HCT116 (cell line): ENCODE results near the gene ARL11. TPM values are rescaled to one million over a fixed set of nuclear protein-coding genes. Genes with fewer than 3 reads are reported as not detected.

Source experiments
- ATAC-seq: fragments of 200-7000 bp; cut with Tn5 transposase; 2 replicates; pipeline ENCODE4 v1.9.1; 2020; ENCODE audit warnings: mild to moderate bottlenecking, moderate library complexity
- BruUV-seq: library from RNA; stranded (reverse); fragments of 400-500 nt; replicated peaks from 2 replicates; lab custom pipeline; 2021; lab: Mats Ljungman, UMichigan
- CTCF ChIA-PET: fragments of 300-600 bp; sonication (Branson Sonifier 250); formaldehyde crosslinking; loops from one replicate; lab custom pipeline; 2021; ENCODE audit warnings: antibody characterized with exemption; lab: Charles Lee
- POLR2A ChIA-PET: fragments of 300-600, 350-600 bp; sonication (Branson Sonifier 250); formaldehyde crosslinking; loops from one replicate; lab custom pipeline; 2021; ENCODE audit warnings: antibody characterized with exemption; lab: Charles Lee
- RAD21 ChIA-PET, 2 experiments: fragments of 300-600 bp; sonication (Branson Sonifier 250); formaldehyde crosslinking; loops; one replicate each; lab custom pipeline; 2023; ENCODE audit warnings: low total read pairs in 2 of 2; ENCODE audit not compliant: uncharacterized antibody in 2 of 2, unreplicated experiment in 2 of 2, low non-redundant PET in 1 of 2; lab: Charles Lee
- DNase-seq: peaks from one replicate; pipeline ENCODE4 v3.0.0-alpha.2; 2010; ENCODE audit warnings: low read depth, low spot score
- H2AFZ ChIP-seq: fragments of 200-600 bp; shearing (Covaris generic), sonication (generic); 2 replicates; pipeline ENCODE4 v1.6.1; 2017; ENCODE audit warnings: low read depth, mixed run types, mixed read lengths, antibody characterized with exemption, low read length; ENCODE audit not compliant: poor library complexity, severe bottlenecking
- H3K27ac ChIP-seq: 2 replicates; pipeline ENCODE4 v1.5.1; 2012; ENCODE audit warnings: low read depth, low read length
- H3K27me3 ChIP-seq: fragments of 200-600 bp; sonication (generic); 2 replicates; pipeline ENCODE4 v1.6.1; 2016; ENCODE audit warnings: mixed run types, low read length, mixed read lengths; ENCODE audit not compliant: insufficient read depth
- H3K36me3 ChIP-seq, 2 experiments: fragments of 200-500 bp in 1 of 2; fragments of 200-600 bp in 1 of 2; sonication (Bioruptor generic) in 1 of 2; sonication (generic) in 1 of 2; 2 replicates each; pipeline versions ENCODE4 v1.5.1 to v1.6.1; 2014 to 2016; ENCODE audit warnings: low read length in 2 of 2, inconsistent platforms in 1 of 2, mixed read lengths in 1 of 2, mixed run types in 1 of 2; ENCODE audit not compliant: insufficient read depth in 2 of 2, control insufficient read depth in 1 of 2
- H3K4me1 ChIP-seq, 2 experiments: fragments of 200-600 bp in 1 of 2; sonication (generic) in 1 of 2; 2 replicates each; pipeline versions ENCODE4 v1.5.1 to v1.6.1; 2012 to 2017; ENCODE audit warnings: low read length in 2 of 2, inconsistent platforms in 1 of 2, mild to moderate bottlenecking in 1 of 2, mixed read lengths in 1 of 2, mixed run types in 1 of 2, moderate library complexity in 1 of 2; ENCODE audit not compliant: insufficient read depth in 2 of 2, control insufficient read depth in 1 of 2
- H3K4me2 ChIP-seq: fragments of 200-600 bp; sonication (generic); 2 replicates; pipeline ENCODE4 v1.6.1; 2017; ENCODE audit warnings: mixed run types, low read length, mixed read lengths
- H3K4me3 ChIP-seq, 2 experiments: fragments of 200-600 bp in 1 of 2; sonication (generic) in 1 of 2; replicated peaks in 1 of 2; 2 replicates each; pipeline ENCODE4 v1.5.1; 2011 to 2016; ENCODE audit warnings: low read length in 2 of 2, control low read depth in 1 of 2, low read depth in 1 of 2, mild to moderate bottlenecking in 1 of 2, mixed read lengths in 1 of 2, mixed run types in 1 of 2
- H3K79me2 ChIP-seq: fragments of 200-600 bp; sonication (generic); 2 replicates; pipeline ENCODE4 v1.6.1; 2017; ENCODE audit warnings: mild to moderate bottlenecking, mixed run types, low read length, moderate library complexity, mixed read lengths; ENCODE audit not compliant: insufficient read depth
- H3K9ac ChIP-seq: fragments of 200-600 bp; sonication (generic); 2 replicates; pipeline ENCODE4 v1.6.1; 2016; ENCODE audit warnings: low read length, mixed read lengths
- H3K9me2 ChIP-seq: fragments of 200-600 bp; sonication (generic), shearing (Covaris generic); 2 replicates; pipeline ENCODE4 v1.6.1; 2017; ENCODE audit warnings: mixed run types, mild to moderate bottlenecking, moderate library complexity; ENCODE audit not compliant: insufficient read depth
- H3K9me3 ChIP-seq, 2 experiments: fragments of 200-500 bp in 1 of 2; fragments of 200-600 bp in 1 of 2; sonication (Bioruptor generic) in 1 of 2; sonication (generic) in 1 of 2; 2 replicates each; pipeline ENCODE4 v1.6.1; 2014 to 2017; ENCODE audit warnings: low read length in 2 of 2, mixed read lengths in 2 of 2, inconsistent platforms in 1 of 2, low read depth in 1 of 2, mild to moderate bottlenecking in 1 of 2, mixed run types in 1 of 2, moderate library complexity in 1 of 2; ENCODE audit not compliant: control insufficient read depth in 1 of 2, insufficient read depth in 1 of 2
- H4K20me1 ChIP-seq: fragments of 200-600 bp; sonication (generic), shearing (Covaris generic); 2 replicates; pipeline ENCODE4 v1.6.1; 2017; ENCODE audit warnings: mixed run types, mild to moderate bottlenecking, moderate library complexity; ENCODE audit not compliant: insufficient read depth
- CBX3 ChIP-seq: IDR thresholded peaks from 2 replicates; pipeline ENCODE4 v1.6.1; 2012; ENCODE audit warnings: low read depth
- CEBPB ChIP-seq: IDR thresholded peaks from 2 replicates; pipeline ENCODE4 v1.6.1; 2012; ENCODE audit warnings: low read depth
- EZH2phosphoT487 ChIP-seq: fragments of 200-600 bp; IDR thresholded peaks from 2 replicates; pipeline ENCODE4 v1.6.1; 2018; ENCODE audit warnings: antibody characterized with exemption, borderline replicate concordance
- JUND ChIP-seq: IDR thresholded peaks from 2 replicates; pipeline ENCODE4 v1.6.1; 2012
- POLR2A ChIP-seq: IDR thresholded peaks from 2 replicates; pipeline ENCODE4 v1.7.0; 2011; ENCODE audit warnings: borderline replicate concordance; ENCODE audit not compliant: insufficient read depth, insufficient read length; ENCODE audit errors: extremely low read depth
- POLR2AphosphoS5 ChIP-seq: IDR thresholded peaks from 2 replicates; pipeline ENCODE4 v1.6.1; 2011; ENCODE audit warnings: mild to moderate bottlenecking, low read depth, low read length, moderate library complexity
- RAD21 ChIP-seq: IDR thresholded peaks from 2 replicates; pipeline ENCODE4 v1.6.1; 2012; ENCODE audit warnings: low read depth, mild to moderate bottlenecking
- SP1 ChIP-seq: IDR thresholded peaks from 2 replicates; pipeline ENCODE4 v1.6.1; 2012; ENCODE audit warnings: low read depth
- TCF7L2 ChIP-seq: IDR thresholded peaks from 2 replicates; pipeline ENCODE4 v1.7.0; 2011; ENCODE audit warnings: borderline replicate concordance, inconsistent platforms; ENCODE audit not compliant: insufficient read depth, insufficient read length; ENCODE audit errors: extremely low read depth
- YY1 ChIP-seq: IDR thresholded peaks from 2 replicates; pipeline ENCODE4 v1.6.1; 2011; ENCODE audit warnings: low read length, low read depth, moderate library complexity, mild to moderate bottlenecking; ENCODE audit not compliant: insufficient replicate concordance; ENCODE audit errors: extremely low read depth
- ZFX ChIP-seq: fragments of 450-650 bp; IDR thresholded peaks from 2 replicates; pipeline ENCODE4 v1.6.1; 2017
- intact Hi-C: fragments of 100-400 bp; cut with micrococcal nuclease; formaldehyde crosslinking; loops from 2 replicates; pipeline ENCODE4 v1.10.0; 2022
- total RNA-seq: library from RNA; stranded (reverse); gene quantifications from one replicate; pipeline ENCODE4 v1.2.1, GENCODE V29; 2021; ENCODE audit not compliant: unreplicated experiment
- TF ChIP-seq, protein P1 (sequence below), 3 experiments: fragments of 200-600 bp in 1 of 3; sonication (generic) in 1 of 3; IDR thresholded peaks in 2 of 3; conservative IDR thresholded peaks in 1 of 3; 2 replicates each; pipeline ENCODE4 v1.5.1; 2012 to 2017; ENCODE audit warnings: low read depth in 2 of 3, low read length in 2 of 3, antibody characterized with exemption in 1 of 3, borderline replicate concordance in 1 of 3, control low read depth in 1 of 3, mild to moderate bottlenecking in 1 of 3, mixed read lengths in 1 of 3, mixed run types in 1 of 3, moderate library complexity in 1 of 3; ENCODE audit not compliant: insufficient read depth in 1 of 3
- TF ChIP-seq, protein P2 (sequence below): IDR thresholded peaks from 2 replicates; pipeline ENCODE4 v1.6.1; 2012
- TF ChIP-seq, protein P3 (sequence below): IDR thresholded peaks from 2 replicates; pipeline ENCODE4 v1.6.1; 2012

Gene ARL11
- total RNA-seq, 1 experiment from 2014 or later, result not detected

DNA sequence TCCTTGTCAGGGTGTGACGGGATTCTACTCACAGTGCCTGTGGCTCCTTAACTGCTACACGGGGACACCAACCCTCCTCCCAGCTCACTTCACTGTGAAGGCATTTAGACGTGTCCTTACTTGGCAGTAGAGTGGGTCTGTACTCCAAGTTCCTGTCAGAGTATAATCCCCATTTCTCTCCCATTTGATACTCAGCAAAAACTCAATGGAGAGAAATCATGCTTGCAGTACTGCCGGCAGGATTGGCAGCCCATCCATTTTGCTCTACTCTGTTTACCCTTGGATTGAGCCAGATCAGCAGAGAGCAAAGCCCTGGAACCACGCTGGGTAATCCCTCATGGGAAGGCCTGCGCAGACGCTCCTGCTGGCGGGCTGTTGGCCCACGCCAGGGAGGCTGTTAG lies 28.9 kb downstream of the ARL11 start:
- Histone ChIP-seq H3K9me3 (no peaks in the 10 kb centered on the region), H4K20me1 (no peaks in the 10 kb centered on the region), H3K9me2 (no peaks in the 10 kb centered on the region), H3K4me2 (no peak overlapping the region), H3K9ac (no peak overlapping the region), H3K79me2 (no peaks in the 10 kb centered on the region), H3K27ac (no peak overlapping the region), H3K4me3 (no peak overlapping the region), H3K27me3 (no peaks in the 10 kb centered on the region), H2AFZ (no peak overlapping the region), H3K36me3 (peaks cover under 1 to 10% of the 10 kb centered on the region in 2 experiments; a peak in 1 of 4 replicates), H3K4me1 (no peaks in the 10 kb centered on the region)
- intact Hi-C loops, result no loop called here
- no peak for ATAC-seq
- CTCF ChIA-PET, result no interaction called here
- no TSS peak for BruUV-seq
- TF ChIP-seq, protein P1, sequence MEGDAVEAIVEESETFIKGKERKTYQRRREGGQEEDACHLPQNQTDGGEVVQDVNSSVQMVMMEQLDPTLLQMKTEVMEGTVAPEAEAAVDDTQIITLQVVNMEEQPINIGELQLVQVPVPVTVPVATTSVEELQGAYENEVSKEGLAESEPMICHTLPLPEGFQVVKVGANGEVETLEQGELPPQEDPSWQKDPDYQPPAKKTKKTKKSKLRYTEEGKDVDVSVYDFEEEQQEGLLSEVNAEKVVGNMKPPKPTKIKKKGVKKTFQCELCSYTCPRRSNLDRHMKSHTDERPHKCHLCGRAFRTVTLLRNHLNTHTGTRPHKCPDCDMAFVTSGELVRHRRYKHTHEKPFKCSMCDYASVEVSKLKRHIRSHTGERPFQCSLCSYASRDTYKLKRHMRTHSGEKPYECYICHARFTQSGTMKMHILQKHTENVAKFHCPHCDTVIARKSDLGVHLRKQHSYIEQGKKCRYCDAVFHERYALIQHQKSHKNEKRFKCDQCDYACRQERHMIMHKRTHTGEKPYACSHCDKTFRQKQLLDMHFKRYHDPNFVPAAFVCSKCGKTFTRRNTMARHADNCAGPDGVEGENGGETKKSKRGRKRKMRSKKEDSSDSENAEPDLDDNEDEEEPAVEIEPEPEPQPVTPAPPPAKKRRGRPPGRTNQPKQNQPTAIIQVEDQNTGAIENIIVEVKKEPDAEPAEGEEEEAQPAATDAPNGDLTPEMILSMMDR (IDR thresholded peaks at IDR 0.05 in 2 of 3, conservative IDR thresholded peaks at IDR 0.05 in 1 of 3; ENCODE audit: borderline replicate concordance in 1 of 3, insufficient read depth in 1 of 3, low read depth in 2 of 3, low read length in 2 of 3), result no peak
- no peak for TF ChIP-seq CEBPB
- no peak for TF ChIP-seq JUND
- TF ChIP-seq EZH2phosphoT487, result no peak
- POLR2A ChIA-PET, result no interaction called here
- RAD21 ChIA-PET, result no interaction called here
- DNase-seq, result no peak

DNA sequence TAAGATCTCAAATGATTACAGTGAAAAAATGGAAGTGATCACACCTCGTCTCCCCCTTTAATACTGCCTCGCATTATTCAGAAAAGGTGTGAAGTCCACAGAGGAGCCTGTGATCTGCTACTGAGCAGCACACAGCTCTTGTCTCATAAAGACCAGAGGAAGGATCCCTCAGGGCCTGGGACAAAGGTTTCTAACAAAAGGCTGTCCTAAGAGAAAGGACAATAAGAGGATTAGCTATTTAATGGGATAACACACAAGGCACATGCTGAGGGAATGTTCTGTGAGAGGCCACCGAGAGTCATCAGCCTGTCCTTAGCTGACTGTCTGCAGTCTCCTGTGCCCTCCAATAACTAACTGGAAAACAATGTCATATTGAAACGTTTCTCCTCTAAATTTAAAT lies 36.3 kb downstream of the ARL11 start:
- intact Hi-C loops, result loop anchor here (10.0 kb wide), 1 partner anchor 1140 kb away; no protein-coding TSS in a partner anchor
- Histone ChIP-seq H3K9me3 (no peaks in the 10 kb centered on the region), H3K9ac (no peak overlapping the region)
- ATAC-seq, result no peak
- TF ChIP-seq, protein P2, sequence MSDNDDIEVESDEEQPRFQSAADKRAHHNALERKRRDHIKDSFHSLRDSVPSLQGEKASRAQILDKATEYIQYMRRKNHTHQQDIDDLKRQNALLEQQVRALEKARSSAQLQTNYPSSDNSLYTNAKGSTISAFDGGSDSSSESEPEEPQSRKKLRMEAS, result no peak
- TF ChIP-seq, protein P1 (IDR thresholded peaks at IDR 0.05 in 2 of 3, conservative IDR thresholded peaks at IDR 0.05 in 1 of 3; ENCODE audit: borderline replicate concordance in 1 of 3, insufficient read depth in 1 of 3, low read depth in 2 of 3, low read length in 2 of 3), result no peak
- TF ChIP-seq CEBPB (no peak), RAD21 (no peak), ZFX (no peak), CBX3 (no peak), TCF7L2 (no peak), POLR2AphosphoS5 (no peak), POLR2A (no peak), YY1 (no peak), SP1 (no peak)
- TF ChIP-seq, protein P3, sequence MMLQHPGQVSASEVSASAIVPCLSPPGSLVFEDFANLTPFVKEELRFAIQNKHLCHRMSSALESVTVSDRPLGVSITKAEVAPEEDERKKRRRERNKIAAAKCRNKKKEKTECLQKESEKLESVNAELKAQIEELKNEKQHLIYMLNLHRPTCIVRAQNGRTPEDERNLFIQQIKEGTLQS, result no peak
- TF ChIP-seq, all 23 proteins: peak for 0
- H2AFZ ChIP-seq, result no peak overlapping the region
- peaks cover 0 to 3% of the 10 kb centered on the region in 2 experiments; a peak in 1 of 4 replicates for H3K4me1 ChIP-seq
- no TSS peak for BruUV-seq
- no peak overlapping the region for H3K27ac ChIP-seq
- CTCF ChIA-PET, result no interaction called here
- peaks cover 9% of the 10 kb centered on the region; the same call in 1 of the 2 replicates for H3K79me2 ChIP-seq
- no peak overlapping the region for H3K4me2 ChIP-seq
- peaks cover 3% of the 10 kb centered on the region; the same call in 1 of the 2 replicates for H4K20me1 ChIP-seq
- peaks cover 12 to 26% of the 10 kb centered on the region in 2 experiments; a peak in 2 of 4 replicates for H3K36me3 ChIP-seq
- H3K9me2 ChIP-seq, result no peaks in the 10 kb centered on the region
- H3K4me3 ChIP-seq, result no peak overlapping the region
- no peaks in the 10 kb centered on the region for H3K27me3 ChIP-seq
- POLR2A ChIA-PET, result no interaction called here
- RAD21 ChIA-PET, result interaction anchor here in 1 of 2 experiments (0.5 kb wide), 1 partner anchor 402 kb away, joined by 3 read pairs; no protein-coding TSS in a partner anchor
- DNase-seq, result no peak
